ENCODE results near the gene AURKA.

GRCh38 chr20:56400001-56400640 lies 8.1 kb upstream of the AURKA start:
- no peak for TF ChIP-seq POLR2A (IDR thresholded peaks at IDR 0.05)
- TF ChIP-seq POLR2AphosphoS5 (IDR thresholded peaks at IDR 0.05): no peak
- peak in 5 of 7 experiments; percentile 14 to 76 (median 52) for TF ChIP-seq CTCF (IDR thresholded peaks at IDR 0.05)
- TF ChIP-seq EP300 (IDR thresholded peaks at IDR 0.05): no peak
